22Rv1 (cell line): ENCODE measurements around the gene SNCAIP.

Experiments
- H3K27ac ChIP-seq: fragments of 450-650 bp; 2 replicates; pipeline ENCODE4 v1.5.1; 2017
- ZFX ChIP-seq: fragments of 450-650 bp; IDR thresholded peaks from 2 replicates; pipeline ENCODE4 v1.6.1; 2017; ENCODE audit warnings: antibody characterized with exemption, borderline replicate concordance
- TF ChIP-seq, protein P1 (sequence below): fragments of 450-650 bp; IDR thresholded peaks from 2 replicates; pipeline ENCODE4 v1.5.1; 2017; ENCODE audit warnings: mild to moderate bottlenecking

The SNCAIP gene

DNA sequence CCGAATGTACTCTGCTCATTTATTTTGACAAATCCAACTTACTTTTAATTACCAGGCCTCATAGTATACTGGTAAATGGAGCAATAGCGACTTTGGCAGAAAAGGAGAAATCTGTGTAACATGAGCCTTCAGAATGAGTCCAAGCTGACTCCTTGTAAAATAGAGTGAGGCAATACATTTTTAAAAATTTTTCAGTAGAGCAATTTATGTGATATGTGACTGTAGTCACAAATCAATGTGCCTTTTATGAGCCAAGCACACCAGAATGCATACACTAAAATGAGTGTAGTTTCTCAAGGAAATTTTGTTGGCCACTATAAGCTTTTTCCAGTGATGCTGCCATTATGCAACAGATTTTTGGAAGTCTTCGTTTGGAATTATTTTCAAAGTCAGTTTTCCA, 73.8 kb downstream of the SNCAIP start:
- TF ChIP-seq, protein P1, sequence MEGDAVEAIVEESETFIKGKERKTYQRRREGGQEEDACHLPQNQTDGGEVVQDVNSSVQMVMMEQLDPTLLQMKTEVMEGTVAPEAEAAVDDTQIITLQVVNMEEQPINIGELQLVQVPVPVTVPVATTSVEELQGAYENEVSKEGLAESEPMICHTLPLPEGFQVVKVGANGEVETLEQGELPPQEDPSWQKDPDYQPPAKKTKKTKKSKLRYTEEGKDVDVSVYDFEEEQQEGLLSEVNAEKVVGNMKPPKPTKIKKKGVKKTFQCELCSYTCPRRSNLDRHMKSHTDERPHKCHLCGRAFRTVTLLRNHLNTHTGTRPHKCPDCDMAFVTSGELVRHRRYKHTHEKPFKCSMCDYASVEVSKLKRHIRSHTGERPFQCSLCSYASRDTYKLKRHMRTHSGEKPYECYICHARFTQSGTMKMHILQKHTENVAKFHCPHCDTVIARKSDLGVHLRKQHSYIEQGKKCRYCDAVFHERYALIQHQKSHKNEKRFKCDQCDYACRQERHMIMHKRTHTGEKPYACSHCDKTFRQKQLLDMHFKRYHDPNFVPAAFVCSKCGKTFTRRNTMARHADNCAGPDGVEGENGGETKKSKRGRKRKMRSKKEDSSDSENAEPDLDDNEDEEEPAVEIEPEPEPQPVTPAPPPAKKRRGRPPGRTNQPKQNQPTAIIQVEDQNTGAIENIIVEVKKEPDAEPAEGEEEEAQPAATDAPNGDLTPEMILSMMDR: no peak
- TF ChIP-seq ZFX: no peak
- H3K27ac ChIP-seq: no peak overlapping the region

DNA sequence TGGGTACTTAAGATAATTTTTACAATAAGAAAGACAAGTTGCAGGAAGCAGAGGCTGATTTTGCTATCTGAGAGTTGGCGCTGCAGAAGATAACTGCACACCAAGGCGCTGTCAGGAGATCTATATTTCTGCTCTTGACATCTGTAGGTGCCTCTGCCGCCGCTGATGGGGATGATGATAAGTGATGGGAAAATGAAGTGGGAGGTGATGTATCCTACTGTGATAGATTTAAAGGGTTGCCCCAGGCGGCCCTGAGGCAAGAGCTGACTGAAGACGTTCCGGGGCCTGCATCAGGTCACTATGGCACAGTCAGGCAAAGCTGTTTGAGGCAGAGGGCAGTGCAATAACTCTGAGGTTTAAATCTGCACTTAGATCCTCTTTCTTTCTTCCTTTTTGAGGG, 78.1 kb downstream of the SNCAIP start:
- TF ChIP-seq, protein P1: no peak
- TF ChIP-seq ZFX: no peak
- no peak overlapping the region for H3K27ac ChIP-seq

DNA sequence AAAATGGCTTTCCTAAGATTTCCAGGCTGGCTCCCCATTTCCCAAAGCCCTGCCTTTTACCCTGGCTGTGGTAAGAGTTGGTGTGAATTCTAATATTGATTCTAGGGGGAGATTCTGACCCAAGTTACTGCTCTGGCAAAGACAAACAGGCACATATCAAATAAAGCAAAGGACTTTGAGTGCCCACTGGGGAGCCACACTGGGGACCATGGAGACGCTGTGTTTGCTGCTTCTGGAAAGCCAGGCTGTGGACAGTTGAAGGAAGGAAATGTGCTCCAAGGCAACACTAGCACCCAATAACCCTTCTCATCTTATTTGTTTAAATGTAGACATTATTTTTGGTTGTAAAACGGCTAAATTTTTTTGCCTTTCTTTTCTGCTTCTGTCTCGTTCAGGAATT, 78.7 kb downstream of the SNCAIP start:
- TF ChIP-seq, protein P1: no peak
- TF ChIP-seq ZFX: no peak
- H3K27ac ChIP-seq: no peak overlapping the region

GRCh38 chr5:122391621-122392020, 79.6 kb downstream of the SNCAIP start:
- no peak for TF ChIP-seq ZFX
- TF ChIP-seq, protein P1: no peak
- no peak overlapping the region for H3K27ac ChIP-seq

- TF ChIP-seq ZFX: no peak
- TF ChIP-seq, protein P1: no peak
- no peak overlapping the region for H3K27ac ChIP-seq
Measured at GRCh38 chr5:122392224-122392623, 80.2 kb downstream of the SNCAIP start.

DNA sequence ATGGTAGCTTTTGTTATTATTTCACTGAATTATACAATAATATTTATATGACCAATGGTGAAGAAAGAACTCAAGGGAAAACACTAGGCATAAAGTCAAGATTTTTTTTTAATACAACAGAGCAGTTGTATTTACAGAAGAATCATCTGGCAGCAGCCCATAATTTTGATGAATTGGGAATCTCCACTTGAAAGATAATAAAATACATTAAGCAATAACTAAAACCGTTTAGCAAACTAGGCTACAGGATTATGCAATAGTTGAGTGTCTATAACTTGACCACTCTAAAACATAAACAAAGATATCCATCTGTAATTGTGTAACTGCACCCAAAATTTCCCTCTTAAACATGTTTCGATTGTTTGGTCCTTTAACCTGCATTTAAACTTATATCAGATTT, 80.8 kb downstream of the SNCAIP start:
- no peak overlapping the region for H3K27ac ChIP-seq
- no peak for TF ChIP-seq ZFX
- TF ChIP-seq, protein P1: no peak

DNA sequence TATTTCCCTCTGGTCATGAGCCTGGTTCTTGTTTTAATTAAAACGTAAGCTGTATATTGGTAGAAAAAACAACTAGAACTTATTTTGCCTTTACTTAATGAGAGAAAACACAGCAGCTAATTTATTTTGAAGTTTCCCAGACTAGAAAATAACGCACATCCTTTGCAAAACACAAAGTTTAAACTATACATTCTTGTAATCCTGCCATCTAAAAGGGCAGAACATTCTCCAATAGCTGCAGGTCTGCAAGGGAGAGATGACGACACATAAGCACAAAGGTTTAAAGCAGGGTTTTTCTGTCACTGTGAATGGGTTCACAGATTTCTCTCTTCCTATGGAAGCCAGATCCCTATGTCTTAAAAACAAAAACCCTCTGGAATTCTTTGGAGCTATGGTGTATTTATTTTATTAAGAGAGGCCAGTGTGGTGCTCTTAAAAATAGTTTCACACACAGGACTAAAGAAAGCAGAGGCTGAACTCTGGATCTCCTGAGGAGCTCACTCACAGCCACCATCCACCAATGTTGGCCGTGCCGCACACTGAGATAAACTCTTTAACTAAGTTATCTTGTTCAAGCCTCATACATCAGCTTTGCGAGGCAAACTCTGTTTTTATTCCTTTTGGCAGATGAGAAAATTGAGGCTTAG, 82.4 kb downstream of the SNCAIP start:
- H3K27ac ChIP-seq: no peak overlapping the region
- TF ChIP-seq ZFX: no peak
- TF ChIP-seq, protein P1: no peak
